PC-3 (cell line): ENCODE data around the gene HOXB13. TPM values are rescaled to one million over a fixed set of nuclear protein-coding genes. Genes with fewer than 3 reads are reported as not detected.
A peak's percentile ranks its signal among the peaks of the same experiment; 100 is the strongest.

ENCODE experiments used
- ATAC-seq: fragments of 200-7000 bp; cut with Tn5 transposase; 2 replicates; pipeline ENCODE4 v1.9.1; 2020; ENCODE audit warnings: mild to moderate bottlenecking, moderate library complexity
- BruUV-seq: library from RNA; stranded (reverse); fragments of 400-500 nt; replicated peaks from 2 replicates; lab custom pipeline; 2021; lab: Mats Ljungman, UMichigan
- CTCF ChIA-PET: fragments of 300-600 bp; sonication (Branson Sonifier 250); formaldehyde crosslinking; loops from one replicate; lab custom pipeline; 2022; ENCODE audit warnings: antibody characterized with exemption; lab: Charles Lee
- POLR2A ChIA-PET: fragments of 300-600 bp; sonication (Branson Sonifier 250); formaldehyde crosslinking; loops from one replicate; lab custom pipeline; 2022; ENCODE audit warnings: antibody characterized with exemption; ENCODE audit not compliant: unreplicated experiment; lab: Charles Lee
- DNase-seq: peaks from one replicate; pipeline ENCODE4 v3.0.0-alpha.2; 2015
- H2AFZ ChIP-seq: fragments of 300-600 bp; sonication (generic); 2 replicates; pipeline ENCODE4 v1.6.0; 2016; ENCODE audit warnings: antibody characterized with exemption, low read length
- H3F3A ChIP-seq: fragments of 300-600 bp; sonication (generic); one replicate; pipeline ENCODE4 v1.6.0; 2017; ENCODE audit warnings: antibody characterized with exemption, low read length, control low read depth, mild to moderate bottlenecking; ENCODE audit not compliant: unreplicated experiment
- H3K27ac ChIP-seq: fragments of 300-600 bp; sonication (generic); 2 replicates; pipeline ENCODE4 v1.5.1; 2016; ENCODE audit warnings: mild to moderate bottlenecking, low read length
- H3K27me3 ChIP-seq: fragments of 300-600 bp; sonication (generic); 2 replicates; pipeline ENCODE4 v1.6.1; 2016; ENCODE audit warnings: low read length, mixed read lengths
- H3K36me3 ChIP-seq: fragments of 300-600 bp; sonication (generic); 2 replicates; pipeline ENCODE4 v1.6.1; 2016; ENCODE audit warnings: low read depth, mixed run types, low read length, mixed read lengths
- H3K4me1 ChIP-seq: fragments of 300-600 bp; sonication (generic); 2 replicates; pipeline ENCODE4 v1.5.1; 2016; ENCODE audit warnings: low read length; ENCODE audit not compliant: insufficient read depth
- H3K4me2 ChIP-seq: fragments of 300-600 bp; sonication (generic); 2 replicates; pipeline ENCODE4 v1.6.0; 2016; ENCODE audit warnings: low read length
- H3K4me3 ChIP-seq: fragments of 300-600 bp; sonication (generic); 2 replicates; pipeline ENCODE4 v1.5.1; 2016; ENCODE audit warnings: mild to moderate bottlenecking, low read length, mixed read lengths
- H3K79me2 ChIP-seq: fragments of 300-600 bp; sonication (generic); 2 replicates; pipeline ENCODE4 v1.6.1; 2017; ENCODE audit warnings: low read length, mixed read lengths
- H3K9ac ChIP-seq: fragments of 300-600 bp; sonication (generic); 2 replicates; pipeline ENCODE4 v1.6.0; 2016; ENCODE audit warnings: mild to moderate bottlenecking, low read length
- H3K9me2 ChIP-seq: fragments of 300-600 bp; sonication (generic); replicated peaks from 2 replicates; pipeline ENCODE4 v1.6.1; 2016; ENCODE audit warnings: mixed run types, low read length, mixed read lengths
- H3K9me3 ChIP-seq: fragments of 300-600 bp; sonication (generic); 2 replicates; pipeline ENCODE4 v1.6.1; 2016; ENCODE audit warnings: low read length, mixed read lengths
- H4K20me1 ChIP-seq: fragments of 300-600 bp; sonication (generic); 2 replicates; pipeline ENCODE4 v1.6.1; 2016; ENCODE audit warnings: low read length, mixed read lengths
- CTCF ChIP-seq: fragments of 300-600 bp; sonication (generic); conservative IDR thresholded peaks from 2 replicates; pipeline ENCODE4 v1.5.1; 2017; ENCODE audit warnings: antibody characterized with exemption, low read depth, mild to moderate bottlenecking, low read length
- EZH2 ChIP-seq: fragments of 300-600 bp; sonication (generic); IDR thresholded peaks from one replicate; pipeline ENCODE4 v1.6.1; 2017; ENCODE audit warnings: antibody characterized with exemption, mild to moderate bottlenecking, low read length; ENCODE audit not compliant: unreplicated experiment
- EZH2phosphoT487 ChIP-seq: fragments of 300-600 bp; sonication (generic); IDR thresholded peaks from 2 replicates; pipeline ENCODE4 v1.6.1; 2018; ENCODE audit warnings: mild to moderate bottlenecking, antibody characterized with exemption, low read length, borderline replicate concordance
- intact Hi-C: fragments of 100-400 bp; cut with micrococcal nuclease; formaldehyde crosslinking; loops from 2 replicates; pipeline ENCODE4 v1.9.0; 2023
- total RNA-seq: library from RNA; depleted of rRNA; stranded (reverse); fragments of >200 nt; gene quantifications from 2 replicates; pipeline ENCODE4 v1.2.3, GENCODE V29; 2014

The HOXB13 gene
- total RNA-seq, 1 experiment from 2014 or later: 80.8 TPM

GRCh38 chr17:48752399-48753288, 24.1 kb upstream of the HOXB13 start:
- no peak overlapping the region for H3K4me2 ChIP-seq
- H2AFZ ChIP-seq: no peak overlapping the region
- H3K9me3 ChIP-seq: no peaks in the 10 kb centered on the region
- peaks cover 57% of the 10 kb centered on the region for H3K4me1 ChIP-seq
- intact Hi-C loops: no loop called here
- no TSS peak for BruUV-seq
- ATAC-seq (no peak), DNase-seq (no peak)
- H3K79me2 ChIP-seq: peaks cover 26% of the 10 kb centered on the region
- H3K4me3 ChIP-seq: no peak overlapping the region
- H3K27me3 ChIP-seq: no peaks in the 10 kb centered on the region
- ChIA-PET POLR2A (no interaction called here), CTCF (interaction anchor here (0.6 kb wide), 1 partner anchor 38 kb away, joined by 3 read pairs; no protein-coding TSS in a partner anchor)
- H3K27ac ChIP-seq: peak overlapping the region; percentile 82; the same call in 1 of the 2 replicates
- H3K9ac ChIP-seq: no peak overlapping the region
- H3F3A ChIP-seq: no peaks in the 10 kb centered on the region
- TF ChIP-seq EZH2phosphoT487 (no peak), CTCF (no peak), EZH2 (no peak)
- H4K20me1 ChIP-seq: no peaks in the 10 kb centered on the region
- no peaks in the 10 kb centered on the region for H3K36me3 ChIP-seq
- H3K9me2 ChIP-seq: no peaks in the 10 kb centered on the region

- Histone ChIP-seq H3K9me3 (no peaks in the 10 kb centered on the region), H3K4me1 (peaks cover 53% of the 10 kb centered on the region), H4K20me1 (no peaks in the 10 kb centered on the region), H3K27ac (no peak overlapping the region), H3K4me3 (no peak overlapping the region), H3K36me3 (no peaks in the 10 kb centered on the region), H2AFZ (peak overlapping the region; percentile 46; the same call in 1 of the 2 replicates), H3F3A (no peaks in the 10 kb centered on the region), H3K9me2 (no peaks in the 10 kb centered on the region), H3K79me2 (peaks cover 33% of the 10 kb centered on the region), H3K4me2 (no peak overlapping the region), H3K9ac (no peak overlapping the region), H3K27me3 (no peaks in the 10 kb centered on the region)
- intact Hi-C loops: no loop called here
- ChIA-PET CTCF (interaction anchor here (0.6 to 1.5 kb wide), 4 partner anchors 23 to 76 kb away, joined by 3 to 13 read pairs (median 3); partner anchors contain the start of gene HOXB13), POLR2A (interaction anchor here (0.6 kb wide), 1 partner anchor 32 kb away, joined by 3 read pairs; no protein-coding TSS in a partner anchor)
- no peak for TF ChIP-seq EZH2
- no peak for TF ChIP-seq CTCF
- no peak for TF ChIP-seq EZH2phosphoT487
- BruUV-seq: no TSS peak
- no peak for ATAC-seq
- no peak for DNase-seq
These were observed 23.3 kb upstream of the HOXB13 start for GRCh38 chr17:48751733-48752398.
